Gastrocnemius medialis (tissue), 4 donors: ENCODE data around the gene DHFR. TPM values are rescaled to one million over a fixed set of nuclear protein-coding genes. Genes with fewer than 3 reads are reported as not detected.

Source experiments
- ATAC-seq, 2 donors: fragments of 150-250 bp; one replicate each; pipeline ENCODE4 v1.9.1; 2016
- DNase-seq, 2 donors: peaks; one replicate each; pipeline ENCODE4 v3.0.0-alpha.2; 2019
- H3K27ac ChIP-seq, 4 donors: fragments of 200-600 bp; sonication (generic); 1 replicate in 1 of 4; 2 replicates in 3 of 4; pipeline ENCODE4 v1.5.1; 2016 to 2018; ENCODE audit warnings: mild to moderate bottlenecking in 2 of 4, moderate library complexity in 1 of 4
- H3K27me3 ChIP-seq, 3 donors: fragments of 200-600 bp; sonication (generic) in 2 of 3; 1 replicate in 1 of 3; 2 replicates in 2 of 3; pipeline versions ENCODE4 v1.5.1 to v1.6.0; 2016 to 2019; ENCODE audit warnings: mild to moderate bottlenecking in 1 of 3, moderate library complexity in 1 of 3
- H3K36me3 ChIP-seq, 2 donors: fragments of 200-600 bp; sonication (generic) in 1 of 2; one replicate each; pipeline ENCODE4 v1.5.1; 2017 to 2018
- H3K4me1 ChIP-seq, 2 donors: fragments of 200-600 bp; sonication (generic) in 1 of 2; one replicate each; pipeline ENCODE4 v1.5.1; 2016 to 2017; ENCODE audit warnings: mild to moderate bottlenecking in 2 of 2
- H3K4me3 ChIP-seq, 4 donors: fragments of 200-600 bp; sonication (generic) in 3 of 4; 1 replicate in 1 of 4; 2 replicates in 3 of 4; pipeline ENCODE4 v1.5.1; 2016 to 2019; ENCODE audit warnings: mild to moderate bottlenecking in 2 of 4
- H3K9me3 ChIP-seq, 3 donors: fragments of 200-600 bp; sonication (generic) in 2 of 3; 1 replicate in 1 of 3; 2 replicates in 2 of 3; pipeline ENCODE4 v1.5.1; 2016 to 2019
- POLR2A ChIP-seq, 2 donors: fragments of 450-650 bp; IDR thresholded peaks; one replicate each; pipeline ENCODE4 v1.6.1; 2017; ENCODE audit warnings: antibody characterized with exemption in 2 of 2, mild to moderate bottlenecking in 2 of 2, moderate library complexity in 2 of 2
- in situ Hi-C, 4 donors: fragments of 200-750 bp; cut with MboI; loops; one replicate each; pipeline versions ENCODE4 v1.15.0 to v1.8.0; 2017; ENCODE audit warnings: low sequenced_read_pairs in 4 of 4
- intact Hi-C: fragments of 100-400 bp; cut with DNase I; formaldehyde crosslinking; loops from one replicate; pipeline ENCODE4 v1.15.1; 2023; ENCODE audit warnings: low total_unique reads
- total RNA-seq, 4 donors: library from RNA; depleted of rRNA; stranded (reverse); fragments of >200 nt; gene quantifications; one replicate each; pipeline versions ENCODE4 v1.1.0 to v1.2.3, GENCODE V29; 2016
- TF ChIP-seq, protein P1 (sequence below), 5 experiments: fragments of 450-650 bp in 3 of 5; fragments of 200-600 bp in 2 of 5; sonication (generic) in 2 of 5; IDR thresholded peaks in 4 of 5; conservative IDR thresholded peaks in 1 of 5; 1 replicate in 4 of 5; 2 replicates in 1 of 5; pipeline ENCODE4 v1.5.1; 2016 to 2019; ENCODE audit warnings: antibody characterized with exemption in 5 of 5, mild to moderate bottlenecking in 3 of 5, moderate library complexity in 3 of 5

The DHFR gene
- 1 to 10 TPM; 2.2 to 5.3 (median 3.7) TPM for total RNA-seq

GRCh38 chr5:80654391-80655230, at the start of gene DHFR, which contains the start of gene MSH3:
TSS of gene DHFR (minus strand) at chr5:80654983. CDS start at chr5:80654489, 494 bp downstream.
TSS of gene MSH3 (plus strand) at chr5:80654652. CDS start at chr5:80654728, 76 bp downstream.
- peak within 1 kb of the TSS; percentile 79 to 97 (median 92) for H3K27ac ChIP-seq

GRCh38 chr5:80704221-80704620, 49.4 kb upstream of the DHFR start:
- no peak for ATAC-seq
- TF ChIP-seq, protein P1, sequence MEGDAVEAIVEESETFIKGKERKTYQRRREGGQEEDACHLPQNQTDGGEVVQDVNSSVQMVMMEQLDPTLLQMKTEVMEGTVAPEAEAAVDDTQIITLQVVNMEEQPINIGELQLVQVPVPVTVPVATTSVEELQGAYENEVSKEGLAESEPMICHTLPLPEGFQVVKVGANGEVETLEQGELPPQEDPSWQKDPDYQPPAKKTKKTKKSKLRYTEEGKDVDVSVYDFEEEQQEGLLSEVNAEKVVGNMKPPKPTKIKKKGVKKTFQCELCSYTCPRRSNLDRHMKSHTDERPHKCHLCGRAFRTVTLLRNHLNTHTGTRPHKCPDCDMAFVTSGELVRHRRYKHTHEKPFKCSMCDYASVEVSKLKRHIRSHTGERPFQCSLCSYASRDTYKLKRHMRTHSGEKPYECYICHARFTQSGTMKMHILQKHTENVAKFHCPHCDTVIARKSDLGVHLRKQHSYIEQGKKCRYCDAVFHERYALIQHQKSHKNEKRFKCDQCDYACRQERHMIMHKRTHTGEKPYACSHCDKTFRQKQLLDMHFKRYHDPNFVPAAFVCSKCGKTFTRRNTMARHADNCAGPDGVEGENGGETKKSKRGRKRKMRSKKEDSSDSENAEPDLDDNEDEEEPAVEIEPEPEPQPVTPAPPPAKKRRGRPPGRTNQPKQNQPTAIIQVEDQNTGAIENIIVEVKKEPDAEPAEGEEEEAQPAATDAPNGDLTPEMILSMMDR (IDR thresholded peaks at IDR 0.05 in 4 of 5, conservative IDR thresholded peaks at IDR 0.05 in 1 of 5): no peak
- no peak for TF ChIP-seq POLR2A (IDR thresholded peaks at IDR 0.05)
- H3K9me3 ChIP-seq: no peaks in the 10 kb centered on the region
- no peaks in the 10 kb centered on the region for H3K36me3 ChIP-seq
- in situ Hi-C loops: loop anchor here in 1 of 4 donors (10.0 kb wide), 1 partner anchor 491 kb away; no protein-coding TSS in a partner anchor
- H3K4me3 ChIP-seq: no peak overlapping the region
- intact Hi-C loops: no loop called here
- H3K27me3 ChIP-seq: no peaks in the 10 kb centered on the region
- H3K27ac ChIP-seq: no peak overlapping the region
- DNase-seq: no peak
- no peaks in the 10 kb centered on the region for H3K4me1 ChIP-seq

More at GRCh38 chr5:80654391-80655230, at the start of gene DHFR, which contains the start of gene MSH3:
- Histone ChIP-seq H3K4me1 (peaks cover 16 to 19% of the 10 kb centered on the region in 2 donors), H3K27me3 (no peaks in the 10 kb centered on the region), H3K4me3 (peak within 1 kb of the TSS; percentile 62 to 95 (median 84)), H3K9me3 (no peaks in the 10 kb centered on the region), H3K36me3 (peaks cover 0 to 34% of the 10 kb centered on the region in 2 donors)
- intact Hi-C loops (loop anchor here (2.0 to 5.0 kb wide), 2 partner anchors 167 to 248 kb away; partner anchors contain the start of gene FAM151B), in situ Hi-C loops (loop anchor here in 2 of 4 donors (25.0 kb wide), 2 partner anchors 167 to 567 kb away; partner anchors contain the start of gene FAM151B (in 1 of the 2))
- DNase-seq: peak; percentile 63 to 73
- TF ChIP-seq, protein P1 (IDR thresholded peaks at IDR 0.05 in 4 of 5, conservative IDR thresholded peaks at IDR 0.05 in 1 of 5): peak in 3 of 5 experiments; percentile 23 to 42 (median 35)
- TF ChIP-seq POLR2A (IDR thresholded peaks at IDR 0.05): peak; percentile 35 to 67
- peak; percentile 55 to 66 for ATAC-seq

GRCh38 chr5:80703747-80704146, 49.0 kb upstream of the DHFR start:
- Histone ChIP-seq H3K4me1 (no peaks in the 10 kb centered on the region), H3K36me3 (no peaks in the 10 kb centered on the region), H3K27me3 (no peaks in the 10 kb centered on the region), H3K27ac (no peak overlapping the region), H3K9me3 (no peaks in the 10 kb centered on the region), H3K4me3 (no peak overlapping the region)
- intact Hi-C loops: no loop called here
- DNase-seq (no peak), ATAC-seq (no peak)
- in situ Hi-C loops: loop anchor here in 1 of 4 donors (10.0 kb wide), 1 partner anchor 491 kb away; no protein-coding TSS in a partner anchor
- TF ChIP-seq, protein P1 (IDR thresholded peaks at IDR 0.05 in 4 of 5, conservative IDR thresholded peaks at IDR 0.05 in 1 of 5): no peak
- TF ChIP-seq POLR2A (IDR thresholded peaks at IDR 0.05): no peak

DNA sequence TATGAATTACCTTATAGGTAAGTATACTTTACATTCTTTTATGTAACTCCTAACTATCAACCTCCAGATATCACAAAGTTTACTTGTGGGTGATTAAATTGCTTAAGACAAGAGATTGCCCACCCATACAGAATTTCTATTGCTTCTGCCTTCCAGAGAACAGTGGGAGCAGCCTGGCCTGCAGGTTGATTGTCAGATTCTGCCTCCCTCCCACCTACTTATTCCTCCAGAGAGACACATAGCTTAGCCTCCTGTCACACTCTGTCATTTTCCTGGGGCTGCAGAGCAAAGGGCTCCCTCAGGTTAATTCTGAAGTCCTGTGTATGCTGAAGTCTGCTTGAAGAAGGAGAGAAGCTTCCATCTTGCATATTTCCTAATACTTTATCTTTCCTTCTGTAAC, 48.5 kb upstream of the DHFR start:
- Histone ChIP-seq H3K27me3 (no peaks in the 10 kb centered on the region), H3K4me3 (no peak overlapping the region), H3K4me1 (no peaks in the 10 kb centered on the region), H3K36me3 (no peaks in the 10 kb centered on the region), H3K27ac (no peak overlapping the region), H3K9me3 (no peaks in the 10 kb centered on the region)
- intact Hi-C loops: no loop called here
- ATAC-seq: no peak
- in situ Hi-C loops: loop anchor here in 1 of 4 donors (10.0 kb wide), 1 partner anchor 492 kb away; no protein-coding TSS in a partner anchor
- TF ChIP-seq POLR2A (IDR thresholded peaks at IDR 0.05): no peak
- TF ChIP-seq, protein P1 (IDR thresholded peaks at IDR 0.05 in 4 of 5, conservative IDR thresholded peaks at IDR 0.05 in 1 of 5): no peak
- no peak for DNase-seq
